GM12878 (cell line): ENCODE measurements around the gene ZNF592. TPM values are rescaled to one million over a fixed set of nuclear protein-coding genes. Genes with fewer than 3 reads are reported as not detected.

Experiments used
- ATAC-seq: fragments of 200-7000 bp; cut with Tn5 transposase; 3 replicates; pipeline ENCODE4 v1.9.1; 2020; ENCODE audit warnings: mild to moderate bottlenecking, moderate library complexity
- BruUV-seq: library from RNA; stranded (reverse); fragments of 400-500 nt; replicated peaks from 2 replicates; lab custom pipeline; 2021; lab: Mats Ljungman, UMichigan
- CTCF ChIA-PET: fragments of 300-600 bp; sonication (Branson Sonifier 250); formaldehyde crosslinking; extraction: SDS; loops from one replicate; lab custom pipeline; 2021; ENCODE audit warnings: inconsistent platforms; lab: Yijun Ruan, JAX
- POLR2A ChIA-PET: fragments of 350-600 bp; formaldehyde crosslinking; extraction: SDS; loops from one replicate; lab custom pipeline; 2021; ENCODE audit warnings: inconsistent platforms; lab: Charles Lee
- RAD21 ChIA-PET: fragments of 300-600 bp; sonication (Branson Sonifier 250); formaldehyde crosslinking; loops from one replicate; lab custom pipeline; 2023; ENCODE audit warnings: antibody characterized with exemption; ENCODE audit not compliant: unreplicated experiment; lab: Charles Lee
- SMC1A ChIA-PET: fragments of 300-600 bp; sonication (Branson Sonifier 250); formaldehyde crosslinking; loops from one replicate; lab custom pipeline; 2023; ENCODE audit not compliant: unreplicated experiment, uncharacterized antibody; lab: Charles Lee
- DNase-seq: peaks from one replicate; pipeline ENCODE4 v3.0.0-alpha.2; 2011; ENCODE audit warnings: low read depth, low spot score
- FAIRE-seq: peaks from 3 replicates; lab custom pipeline; 2011; peaks lifted over from hg19 to GRCh38; lab: Jason Lieb, UNC
- H2AFZ ChIP-seq: 2 replicates; pipeline ENCODE4 v1.6.0; 2011; ENCODE audit warnings: low read depth, low read length, control low read depth; ENCODE audit not compliant: control insufficient read depth
- H3K27ac ChIP-seq: 2 replicates; pipeline ENCODE4 v1.5.1; 2011; ENCODE audit warnings: control low read depth; ENCODE audit not compliant: control insufficient read depth, insufficient read depth
- H3K27me3 ChIP-seq, 2 experiments: replicated peaks in 1 of 2; 2 replicates each; pipeline versions ENCODE4 v1.6.0 to v1.6.1; 2011; ENCODE audit warnings: low read length in 1 of 2; ENCODE audit not compliant: control insufficient read depth in 2 of 2, insufficient read depth in 2 of 2
- H3K36me3 ChIP-seq, 2 experiments: 2 replicates each; pipeline ENCODE4 v1.5.1; 2011; ENCODE audit warnings: low read length in 1 of 2; ENCODE audit not compliant: control insufficient read depth in 2 of 2, insufficient read depth in 2 of 2
- H3K4me1 ChIP-seq: 2 replicates; pipeline ENCODE4 v1.6.1; 2011; ENCODE audit warnings: mild to moderate bottlenecking, low read length, moderate library complexity, mixed read lengths; ENCODE audit not compliant: control insufficient read depth, insufficient read depth
- H3K4me2 ChIP-seq: 2 replicates; pipeline ENCODE4 v1.6.0; 2011; ENCODE audit warnings: control low read depth; ENCODE audit not compliant: control insufficient read depth, insufficient read depth
- H3K4me3 ChIP-seq: fragments of 200-600 bp; sonication (generic); 2 replicates; pipeline ENCODE4 v1.5.1; 2016
- H3K79me2 ChIP-seq: 2 replicates; pipeline ENCODE4 v1.6.0; 2011; ENCODE audit warnings: low read length; ENCODE audit not compliant: control insufficient read depth, insufficient read depth
- H3K9ac ChIP-seq: 2 replicates; pipeline ENCODE4 v1.8.0; 2011; ENCODE audit warnings: low read length, control low read depth, mixed read lengths; ENCODE audit not compliant: control insufficient read depth, insufficient read depth
- H3K9me3 ChIP-seq: replicated peaks from 3 replicates; pipeline ENCODE4 v1.5.1; 2011; ENCODE audit warnings: mild to moderate bottlenecking, low read length; ENCODE audit not compliant: control insufficient read depth, insufficient read depth
- H4K20me1 ChIP-seq: 2 replicates; pipeline ENCODE4 v1.6.0; 2011; ENCODE audit not compliant: control insufficient read depth, insufficient read depth
- BRCA1 ChIP-seq: IDR thresholded peaks from 2 replicates; pipeline ENCODE4 v1.6.1; 2011; ENCODE audit warnings: low read depth, low read length, improper control_type of control experiment
- CHD1 ChIP-seq: IDR thresholded peaks from 2 replicates; pipeline ENCODE4 v1.6.1; 2012; ENCODE audit warnings: low read depth, low read length, improper control_type of control experiment
- EGR1 ChIP-seq, 2 experiments: IDR thresholded peaks; 1 replicate in 1 of 2; 2 replicates in 1 of 2; pipeline ENCODE4 v1.6.1; 2011 to 2012; ENCODE audit warnings: low read depth in 2 of 2, low read length in 2 of 2, borderline replicate concordance in 1 of 2, mild to moderate bottlenecking in 1 of 2, moderate library complexity in 1 of 2
- POLR2A ChIP-seq: IDR thresholded peaks from 2 replicates; pipeline ENCODE4 v1.6.1; 2011; ENCODE audit warnings: low read depth, mild to moderate bottlenecking, low read length
- RAD21 ChIP-seq: IDR thresholded peaks from 2 replicates; pipeline ENCODE4 v1.6.1; 2011; ENCODE audit warnings: mild to moderate bottlenecking, low read depth, low read length, moderate library complexity; ENCODE audit not compliant: insufficient read depth
- TCF12 ChIP-seq: IDR thresholded peaks from 2 replicates; pipeline ENCODE4 v1.6.1; 2011; ENCODE audit warnings: low read depth, mild to moderate bottlenecking, low read length
- ZNF24 ChIP-seq: fragments of 450-650 bp; IDR thresholded peaks from 2 replicates; pipeline ENCODE4 v1.6.1; 2017; ENCODE audit warnings: antibody characterized with exemption, mild to moderate bottlenecking
- WGBS: methylation state at CpG from one replicate; pipeline ENCODE4 v1.1.6; 2016; ENCODE audit warnings: low lambda C conversion rate; ENCODE audit not compliant: insufficient replicate concordance, insufficient coverage; ENCODE audit errors: missing lambda C conversion rate; 5-methylcytosine and 5-hydroxymethylcytosine counted together
- in situ Hi-C: fragments of 300-500 bp; cut with MboI; formaldehyde crosslinking; loops from 9 replicates; pipeline ENCODE4 v1.14.3; 2018; ENCODE audit warnings: mixed read lengths
- intact Hi-C: fragments of 100-400 bp; cut with micrococcal nuclease; formaldehyde crosslinking; loops from one replicate; pipeline ENCODE4 v1.14.2; 2022; ENCODE audit not compliant: unreplicated experiment
- polyA plus RNA-seq, 11 experiments: library from polyadenylated mRNA; depleted of rRNA in 4 of 11; unstranded in 6 of 11; stranded (reverse) in 5 of 11; fragments of >200 nt; fragmentation: Nextera tagmentation in 4 of 11; fragmentation: Illumina TruSeq in 1 of 11; extraction: Ambion mirVana in 4 of 11; extraction: Trizol in 1 of 11; gene quantifications; 1 replicate in 1 of 11; 2 replicates in 10 of 11; pipeline versions ENCODE4 v1.2.1 to v1.2.3, GENCODE V29; 2011 to 2016; ENCODE audit warnings: inconsistent platforms in 2 of 11, missing spikeins in 2 of 11, low read depth in 1 of 11
- total RNA-seq, 4 experiments: library from RNA; depleted of rRNA in 3 of 4; stranded (reverse); fragments of >200 nt in 3 of 4; fragmentation: Illumina TruSeq in 1 of 4; extraction: Trizol in 1 of 4; gene quantifications; 2 replicates each; pipeline versions ENCODE4 v1.2.1 to v1.2.3, GENCODE V29; 2013 to 2021
- TF ChIP-seq, protein P1 (sequence below): fragments of 450-650 bp; IDR thresholded peaks from 2 replicates; pipeline ENCODE4 v1.6.1; 2017; ENCODE audit warnings: low read depth, mild to moderate bottlenecking, moderate library complexity
- TF ChIP-seq, protein P2 (sequence below): IDR thresholded peaks from 2 replicates; pipeline ENCODE4 v1.6.1; 2011; ENCODE audit warnings: borderline replicate concordance, low read depth, mild to moderate bottlenecking, moderate library complexity, mixed read lengths, low read length; ENCODE audit not compliant: insufficient read depth; ENCODE audit errors: extremely low read length
- TF ChIP-seq, protein P3 (sequence below): fragments of 450-650 bp; formaldehyde crosslinking; IDR thresholded peaks from 2 replicates; pipeline ENCODE4 v1.5.0; 2022; ENCODE audit warnings: mild to moderate bottlenecking, missing genetic modification characterization
- TF ChIP-seq, protein P4 (sequence below): IDR thresholded peaks from 2 replicates; pipeline ENCODE4 v1.6.1; 2012; ENCODE audit warnings: improper control_type of control experiment, low read depth, low read length; ENCODE audit not compliant: insufficient replicate concordance

Gene ZNF592
- total and polyA plus RNA-seq, 10 of the 15 experiments (the other 5 are each of a cell fraction or from before 2014, with no cell fraction given) = 0.95 to 23.7 (median 8.6) TPM

DNA sequence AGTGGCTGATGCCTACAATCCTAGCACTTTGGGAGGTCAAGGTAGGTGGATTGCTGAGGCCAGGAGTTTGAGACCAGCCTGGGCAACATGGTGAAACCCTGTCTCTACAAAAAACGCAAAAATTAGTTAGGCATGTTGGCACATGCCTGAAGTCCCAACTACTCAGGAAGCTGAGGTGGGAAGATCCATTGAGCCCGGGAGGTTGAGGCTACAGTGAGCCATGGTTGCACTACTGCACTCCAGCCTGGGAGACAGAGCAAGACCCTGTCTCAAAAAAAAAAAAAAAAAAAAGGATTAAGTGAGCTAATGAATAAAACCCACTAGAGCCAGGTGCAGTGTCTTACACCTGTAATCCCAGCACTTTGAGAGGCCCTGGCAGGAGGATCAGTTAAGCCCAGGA, 25.8 kb upstream of the ZNF592 start:
- H3K4me1 ChIP-seq = peaks cover 8% of the 10 kb centered on the region
- H3K9ac ChIP-seq = no peak overlapping the region
- no peak overlapping the region for H3K27ac ChIP-seq
- no peaks in the 10 kb centered on the region for H3K9me3 ChIP-seq
- RAD21 ChIA-PET = no interaction called here
- in situ Hi-C loops = no loop called here
- no peaks in the 10 kb centered on the region for H3K36me3 ChIP-seq
- WGBS = 54% methylated on average over 2 of the region's 2 CpGs
- no peaks in the 10 kb centered on the region for H3K79me2 ChIP-seq
- CTCF ChIA-PET = no interaction called here
- intact Hi-C loops = no loop called here
- no peak overlapping the region for H2AFZ ChIP-seq
- SMC1A ChIA-PET = interaction anchor here (0.9 to 2.7 kb wide), 3 partner anchors 10 to 12 kb away, joined by 3 to 13 read pairs (median 4); no protein-coding TSS in a partner anchor
- FAIRE-seq = no peak
- DNase-seq = no peak
- no TSS peak for BruUV-seq
- no peak overlapping the region for H3K4me2 ChIP-seq
- no peaks in the 10 kb centered on the region for H4K20me1 ChIP-seq
- TF ChIP-seq, protein P1, sequence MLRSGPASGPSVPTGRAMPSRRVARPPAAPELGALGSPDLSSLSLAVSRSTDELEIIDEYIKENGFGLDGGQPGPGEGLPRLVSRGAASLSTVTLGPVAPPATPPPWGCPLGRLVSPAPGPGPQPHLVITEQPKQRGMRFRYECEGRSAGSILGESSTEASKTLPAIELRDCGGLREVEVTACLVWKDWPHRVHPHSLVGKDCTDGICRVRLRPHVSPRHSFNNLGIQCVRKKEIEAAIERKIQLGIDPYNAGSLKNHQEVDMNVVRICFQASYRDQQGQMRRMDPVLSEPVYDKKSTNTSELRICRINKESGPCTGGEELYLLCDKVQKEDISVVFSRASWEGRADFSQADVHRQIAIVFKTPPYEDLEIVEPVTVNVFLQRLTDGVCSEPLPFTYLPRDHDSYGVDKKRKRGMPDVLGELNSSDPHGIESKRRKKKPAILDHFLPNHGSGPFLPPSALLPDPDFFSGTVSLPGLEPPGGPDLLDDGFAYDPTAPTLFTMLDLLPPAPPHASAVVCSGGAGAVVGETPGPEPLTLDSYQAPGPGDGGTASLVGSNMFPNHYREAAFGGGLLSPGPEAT = no peak
- TF ChIP-seq POLR2A (no peak), RAD21 (no peak), TCF12 (no peak), ZNF24 (no peak), CHD1 (no peak), BRCA1 (no peak), EGR1 (IDR thresholded peaks at IDR 0.05; ENCODE audit: borderline replicate concordance in 1 of 2, low read depth in 2 of 2, low read length in 2 of 2) (no peak)
- TF ChIP-seq, protein P2, sequence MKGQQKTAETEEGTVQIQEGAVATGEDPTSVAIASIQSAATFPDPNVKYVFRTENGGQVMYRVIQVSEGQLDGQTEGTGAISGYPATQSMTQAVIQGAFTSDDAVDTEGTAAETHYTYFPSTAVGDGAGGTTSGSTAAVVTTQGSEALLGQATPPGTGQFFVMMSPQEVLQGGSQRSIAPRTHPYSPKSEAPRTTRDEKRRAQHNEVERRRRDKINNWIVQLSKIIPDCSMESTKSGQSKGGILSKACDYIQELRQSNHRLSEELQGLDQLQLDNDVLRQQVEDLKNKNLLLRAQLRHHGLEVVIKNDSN = no peak
- TF ChIP-seq, protein P3, sequence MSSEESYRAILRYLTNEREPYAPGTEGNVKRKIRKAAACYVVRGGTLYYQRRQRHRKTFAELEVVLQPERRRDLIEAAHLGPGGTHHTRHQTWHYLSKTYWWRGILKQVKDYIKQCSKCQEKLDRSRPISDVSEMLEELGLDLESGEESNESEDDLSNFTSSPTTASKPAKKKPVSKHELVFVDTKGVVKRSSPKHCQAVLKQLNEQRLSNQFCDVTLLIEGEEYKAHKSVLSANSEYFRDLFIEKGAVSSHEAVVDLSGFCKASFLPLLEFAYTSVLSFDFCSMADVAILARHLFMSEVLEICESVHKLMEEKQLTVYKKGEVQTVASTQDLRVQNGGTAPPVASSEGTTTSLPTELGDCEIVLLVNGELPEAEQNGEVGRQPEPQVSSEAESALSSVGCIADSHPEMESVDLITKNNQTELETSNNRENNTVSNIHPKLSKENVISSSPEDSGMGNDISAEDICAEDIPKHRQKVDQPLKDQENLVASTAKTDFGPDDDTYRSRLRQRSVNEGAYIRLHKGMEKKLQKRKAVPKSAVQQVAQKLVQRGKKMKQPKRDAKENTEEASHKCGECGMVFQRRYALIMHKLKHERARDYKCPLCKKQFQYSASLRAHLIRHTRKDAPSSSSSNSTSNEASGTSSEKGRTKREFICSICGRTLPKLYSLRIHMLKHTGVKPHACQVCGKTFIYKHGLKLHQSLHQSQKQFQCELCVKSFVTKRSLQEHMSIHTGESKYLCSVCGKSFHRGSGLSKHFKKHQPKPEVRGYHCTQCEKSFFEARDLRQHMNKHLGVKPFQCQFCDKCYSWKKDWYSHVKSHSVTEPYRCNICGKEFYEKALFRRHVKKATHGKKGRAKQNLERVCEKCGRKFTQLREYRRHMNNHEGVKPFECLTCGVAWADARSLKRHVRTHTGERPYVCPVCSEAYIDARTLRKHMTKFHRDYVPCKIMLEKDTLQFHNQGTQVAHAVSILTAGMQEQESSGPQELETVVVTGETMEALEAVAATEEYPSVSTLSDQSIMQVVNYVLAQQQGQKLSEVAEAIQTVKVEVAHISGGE (CRISPR knock-in tag) = no peak
- TF ChIP-seq, protein P4, sequence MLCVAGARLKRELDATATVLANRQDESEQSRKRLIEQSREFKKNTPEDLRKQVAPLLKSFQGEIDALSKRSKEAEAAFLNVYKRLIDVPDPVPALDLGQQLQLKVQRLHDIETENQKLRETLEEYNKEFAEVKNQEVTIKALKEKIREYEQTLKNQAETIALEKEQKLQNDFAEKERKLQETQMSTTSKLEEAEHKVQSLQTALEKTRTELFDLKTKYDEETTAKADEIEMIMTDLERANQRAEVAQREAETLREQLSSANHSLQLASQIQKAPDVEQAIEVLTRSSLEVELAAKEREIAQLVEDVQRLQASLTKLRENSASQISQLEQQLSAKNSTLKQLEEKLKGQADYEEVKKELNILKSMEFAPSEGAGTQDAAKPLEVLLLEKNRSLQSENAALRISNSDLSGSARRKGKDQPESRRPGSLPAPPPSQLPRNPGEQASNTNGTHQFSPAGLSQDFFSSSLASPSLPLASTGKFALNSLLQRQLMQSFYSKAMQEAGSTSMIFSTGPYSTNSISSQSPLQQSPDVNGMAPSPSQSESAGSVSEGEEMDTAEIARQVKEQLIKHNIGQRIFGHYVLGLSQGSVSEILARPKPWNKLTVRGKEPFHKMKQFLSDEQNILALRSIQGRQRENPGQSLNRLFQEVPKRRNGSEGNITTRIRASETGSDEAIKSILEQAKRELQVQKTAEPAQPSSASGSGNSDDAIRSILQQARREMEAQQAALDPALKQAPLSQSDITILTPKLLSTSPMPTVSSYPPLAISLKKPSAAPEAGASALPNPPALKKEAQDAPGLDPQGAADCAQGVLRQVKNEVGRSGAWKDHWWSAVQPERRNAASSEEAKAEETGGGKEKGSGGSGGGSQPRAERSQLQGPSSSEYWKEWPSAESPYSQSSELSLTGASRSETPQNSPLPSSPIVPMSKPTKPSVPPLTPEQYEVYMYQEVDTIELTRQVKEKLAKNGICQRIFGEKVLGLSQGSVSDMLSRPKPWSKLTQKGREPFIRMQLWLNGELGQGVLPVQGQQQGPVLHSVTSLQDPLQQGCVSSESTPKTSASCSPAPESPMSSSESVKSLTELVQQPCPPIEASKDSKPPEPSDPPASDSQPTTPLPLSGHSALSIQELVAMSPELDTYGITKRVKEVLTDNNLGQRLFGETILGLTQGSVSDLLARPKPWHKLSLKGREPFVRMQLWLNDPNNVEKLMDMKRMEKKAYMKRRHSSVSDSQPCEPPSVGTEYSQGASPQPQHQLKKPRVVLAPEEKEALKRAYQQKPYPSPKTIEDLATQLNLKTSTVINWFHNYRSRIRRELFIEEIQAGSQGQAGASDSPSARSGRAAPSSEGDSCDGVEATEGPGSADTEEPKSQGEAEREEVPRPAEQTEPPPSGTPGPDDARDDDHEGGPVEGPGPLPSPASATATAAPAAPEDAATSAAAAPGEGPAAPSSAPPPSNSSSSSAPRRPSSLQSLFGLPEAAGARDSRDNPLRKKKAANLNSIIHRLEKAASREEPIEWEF = no peak
- no peak overlapping the region for H3K4me3 ChIP-seq
- no peaks in the 10 kb centered on the region for H3K27me3 ChIP-seq
- POLR2A ChIA-PET = interaction anchor here (0.6 to 2.4 kb wide), 5 partner anchors 12 to 234 kb away, joined by 3 to 15 read pairs (median 3); partner anchors contain the start of gene WDR73
- no peak for ATAC-seq
